Muscle of back (tissue), 11 donors: ENCODE measurements around the gene NEURL4. TPM values are rescaled to one million over a fixed set of nuclear protein-coding genes. Genes with fewer than 3 reads are reported as not detected.
A peak's percentile ranks its signal among the peaks of the same experiment; 100 is the strongest.

Experiments used
- DNase-seq, 3 donors: peaks; one replicate each; pipeline versions ENCODE4 v3.0.0 to v3.0.0-alpha.2; 2013
- polyA plus RNA-seq, 10 donors: library from polyadenylated mRNA; unstranded; fragments of 120-200 nt; gene quantifications; one replicate each; pipeline ENCODE4 v1.2.1, GENCODE V29; 2013; ENCODE audit not compliant: insufficient read length in 10 of 10

Gene NEURL4
- polyA plus RNA-seq, 10 donors: 13.6 to 20.6 (median 18.6) TPM

DNA sequence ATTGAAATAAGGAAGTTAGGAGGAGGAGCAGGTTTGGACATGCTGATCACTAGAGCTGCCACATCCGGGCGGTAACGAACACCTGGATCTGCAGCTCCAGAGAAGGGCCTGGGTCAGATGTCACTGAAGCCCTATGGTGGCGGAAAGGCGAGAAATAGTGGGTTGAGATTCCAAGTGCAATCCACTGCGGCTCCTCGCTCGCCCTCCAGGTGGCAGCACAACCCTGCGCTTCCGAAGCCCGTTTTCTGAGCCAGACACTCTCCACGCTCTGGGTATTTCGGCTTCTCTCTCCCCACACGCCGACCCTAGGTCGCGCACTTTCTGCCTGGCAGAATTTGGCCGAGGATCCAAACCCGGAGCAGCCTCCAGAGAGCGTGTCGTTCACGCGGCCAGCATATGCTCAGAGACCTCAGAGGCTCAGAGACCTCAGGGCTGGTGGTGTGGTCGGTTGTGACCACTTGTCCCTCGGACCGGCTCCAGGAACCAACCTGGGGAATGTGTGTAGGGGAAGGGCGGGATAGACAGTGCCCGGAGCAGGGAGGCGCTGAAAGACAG lies 48.5 kb downstream of the NEURL4 start:
- DNase-seq: peak; percentile 74 to 93 (median 88)

GRCh38 chr17:7279448-7279847 lies 49.7 kb downstream of the NEURL4 start:
- DNase-seq: no peak

GRCh38 chr17:7266784-7267183 lies 62.4 kb downstream of the NEURL4 start:
- DNase-seq: no peak

Other genes with a start within 250 kb of the NEURL4 start
- gene CLEC10A, start 249.1 kb downstream of the NEURL4 start, polyA plus RNA-seq: 1 to 10 TPM; 1.1 to 3.5 (median 1.7) TPM
- under 1 TPM in 9 of 10 donors, not detected in 1; 0.15 to 0.40 (median 0.34) TPM for gene ASGR2, start 214.5 kb downstream of the NEURL4 start, polyA plus RNA-seq
- 1 to 10 TPM; 1.6 to 6.5 (median 2.3) TPM for gene ASGR1, start 150.0 kb downstream of the NEURL4 start, polyA plus RNA-seq
- gene DLG4, start 109.5 kb downstream of the NEURL4 start, polyA plus RNA-seq: 10 to 100 TPM; 15.3 to 31.0 (median 21.1) TPM
- gene ACADVL, start 109.4 kb downstream of the NEURL4 start, polyA plus RNA-seq: 100 to 1,000 TPM; 178 to 376 (median 256) TPM
- 10 to 100 TPM; 24.5 to 40.5 (median 34.9) TPM for gene DVL2, start 94.8 kb downstream of the NEURL4 start, polyA plus RNA-seq
- 10 to 100 TPM; 28.1 to 46.1 (median 34.4) TPM for gene PHF23, start 89.9 kb downstream of the NEURL4 start, polyA plus RNA-seq
- gene GABARAP, start 86.9 kb downstream of the NEURL4 start, polyA plus RNA-seq: 100 to 1,000 TPM; 271 to 406 (median 306) TPM
- 100 to 1,000 TPM; 153 to 190 (median 180) TPM for gene CTDNEP1, start 77.6 kb downstream of the NEURL4 start, polyA plus RNA-seq
- gene ELP5, start 77.1 kb downstream of the NEURL4 start, polyA plus RNA-seq: 10 to 100 TPM; 31.9 to 64.8 (median 35.7) TPM
- 1 to 10 TPM in 5 of 10 donors, under 1 TPM in 5; 0.47 to 3.0 (median 1.1) TPM for gene CLDN7, start 66.9 kb downstream of the NEURL4 start, polyA plus RNA-seq
- gene SLC2A4, start 47.6 kb downstream of the NEURL4 start, polyA plus RNA-seq: 10 to 100 TPM in 9 of 10 donors, 1 to 10 TPM in 1; 7.7 to 32.4 (median 26.1) TPM
- 1 to 10 TPM; 1.2 to 4.2 (median 1.9) TPM for gene YBX2, start 34.7 kb downstream of the NEURL4 start, polyA plus RNA-seq
- 100 to 1,000 TPM; 225 to 344 (median 294) TPM for gene EIF5A, start 21.7 kb downstream of the NEURL4 start, polyA plus RNA-seq
- 10 to 100 TPM; 49.3 to 70.2 (median 58.7) TPM for gene GPS2, start 14.0 kb downstream of the NEURL4 start, polyA plus RNA-seq
- gene ACAP1, start 7.2 kb upstream of the NEURL4 start, polyA plus RNA-seq: 10 to 100 TPM in 2 of 10 donors, 1 to 10 TPM in 8; 5.3 to 19.6 (median 8.5) TPM
- 10 to 100 TPM in 1 of 10 donors, 1 to 10 TPM in 9; 5.8 to 10.3 (median 7.5) TPM for gene KCTD11, start 22.8 kb upstream of the NEURL4 start, polyA plus RNA-seq
- gene TMEM95, start 25.8 kb upstream of the NEURL4 start, polyA plus RNA-seq: not detected
- gene TNK1, start 51.8 kb upstream of the NEURL4 start, polyA plus RNA-seq: 1 to 10 TPM in 2 of 10 donors, under 1 TPM in 7, not detected in 1; 0.22 to 1.4 (median 0.69) TPM
- gene PLSCR3, start 65.2 kb upstream of the NEURL4 start, polyA plus RNA-seq: 10 to 100 TPM; 20.4 to 35.0 (median 27.2) TPM
- 10 to 100 TPM; 49.0 to 60.9 (median 54.0) TPM for gene TMEM256, start 74.8 kb upstream of the NEURL4 start, polyA plus RNA-seq
- 10 to 100 TPM; 19.9 to 33.1 (median 25.5) TPM for gene NLGN2, start 78.5 kb upstream of the NEURL4 start, polyA plus RNA-seq
- not detected for gene SPEM1, start 91.0 kb upstream of the NEURL4 start, polyA plus RNA-seq
- not detected for gene SPEM2, start 96.3 kb upstream of the NEURL4 start, polyA plus RNA-seq
- gene SPEM3, start 99.5 kb upstream of the NEURL4 start, polyA plus RNA-seq: under 1 TPM in 1 of 10 donors, not detected in 9; 0.04 TPM
- 1 to 10 TPM in 4 of 10 donors, under 1 TPM in 6; 0.52 to 1.4 (median 0.92) TPM for gene TMEM102, start 106.1 kb upstream of the NEURL4 start, polyA plus RNA-seq
- gene FGF11, start 110.2 kb upstream of the NEURL4 start, polyA plus RNA-seq: 1 to 10 TPM; 1.3 to 5.1 (median 3.1) TPM
- gene CHRNB1, start 115.7 kb upstream of the NEURL4 start, polyA plus RNA-seq: 10 to 100 TPM; 51.8 to 85.8 (median 71.8) TPM
- 10 to 100 TPM; 22.1 to 27.1 (median 24.9) TPM for gene ZBTB4, start 150.3 kb upstream of the NEURL4 start, polyA plus RNA-seq
- under 1 TPM in 8 of 10 donors, not detected in 2; 0.16 to 0.59 (median 0.20) TPM for gene SLC35G6, start 152.1 kb upstream of the NEURL4 start, polyA plus RNA-seq
- 10 to 100 TPM; 50.2 to 72.7 (median 58.4) TPM for gene POLR2A, start 155.0 kb upstream of the NEURL4 start, polyA plus RNA-seq
- 10 to 100 TPM; 22.2 to 38.2 (median 29.8) TPM for gene TNFSF12, start 219.7 kb upstream of the NEURL4 start, polyA plus RNA-seq
- gene TNFSF13, start 229.4 kb upstream of the NEURL4 start, polyA plus RNA-seq: 1 to 10 TPM; 2.4 to 6.3 (median 4.0) TPM
- gene SENP3, start 232.6 kb upstream of the NEURL4 start, polyA plus RNA-seq: 10 to 100 TPM; 34.8 to 44.0 (median 39.9) TPM